SK-N-SH (cell line): Measurements from ENCODE around the gene C16orf87.

Source experiments
- EP300 ChIP-seq, 2 experiments: IDR thresholded peaks; 2 replicates each; pipeline versions ENCODE4 v1.4.0 to v1.6.1; 2012; ENCODE audit warnings: borderline replicate concordance in 1 of 2, low read depth in 1 of 2, low read length in 1 of 2
- FOXJ3 ChIP-seq: sonication (generic); formaldehyde crosslinking; IDR thresholded peaks from 2 replicates; pipeline ENCODE4 v1.5.1; 2020; ENCODE audit warnings: mild to moderate bottlenecking, missing genetic modification reagents
- GABPA ChIP-seq: IDR thresholded peaks from 2 replicates; pipeline ENCODE4 v1.4.0; 2012; ENCODE audit warnings: low read depth, mild to moderate bottlenecking
- JUND ChIP-seq: IDR thresholded peaks from 2 replicates; pipeline ENCODE4 v1.4.0; 2012
- NFIC ChIP-seq: IDR thresholded peaks from 2 replicates; pipeline ENCODE4 v1.4.0; 2012; ENCODE audit warnings: borderline replicate concordance
- POLR2AphosphoS5 ChIP-seq: IDR thresholded peaks from 2 replicates; pipeline ENCODE4 v1.6.1; 2012; ENCODE audit warnings: low read depth, low read length
- RFX5 ChIP-seq: IDR thresholded peaks from 2 replicates; pipeline ENCODE4 v1.6.1; 2012; ENCODE audit warnings: mild to moderate bottlenecking, improper control_type of control experiment, low read length
- TF ChIP-seq, protein P1 (sequence below): fragments of 200-600 bp; sonication (generic); IDR thresholded peaks from 2 replicates; pipeline ENCODE4 v1.6.1; 2017; ENCODE audit warnings: antibody characterized with exemption, mild to moderate bottlenecking, moderate library complexity
- TF ChIP-seq, protein P2 (sequence below): fragments of 150-350 bp; IDR thresholded peaks from 2 replicates; pipeline ENCODE4 v1.6.1; 2017; ENCODE audit warnings: antibody characterized with exemption, low read length, low read depth, borderline replicate concordance
- TF ChIP-seq, protein P3 (sequence below): IDR thresholded peaks from 2 replicates; pipeline ENCODE4 v1.6.1; 2012; ENCODE audit warnings: mild to moderate bottlenecking, low read depth, low read length, moderate library complexity

DNA sequence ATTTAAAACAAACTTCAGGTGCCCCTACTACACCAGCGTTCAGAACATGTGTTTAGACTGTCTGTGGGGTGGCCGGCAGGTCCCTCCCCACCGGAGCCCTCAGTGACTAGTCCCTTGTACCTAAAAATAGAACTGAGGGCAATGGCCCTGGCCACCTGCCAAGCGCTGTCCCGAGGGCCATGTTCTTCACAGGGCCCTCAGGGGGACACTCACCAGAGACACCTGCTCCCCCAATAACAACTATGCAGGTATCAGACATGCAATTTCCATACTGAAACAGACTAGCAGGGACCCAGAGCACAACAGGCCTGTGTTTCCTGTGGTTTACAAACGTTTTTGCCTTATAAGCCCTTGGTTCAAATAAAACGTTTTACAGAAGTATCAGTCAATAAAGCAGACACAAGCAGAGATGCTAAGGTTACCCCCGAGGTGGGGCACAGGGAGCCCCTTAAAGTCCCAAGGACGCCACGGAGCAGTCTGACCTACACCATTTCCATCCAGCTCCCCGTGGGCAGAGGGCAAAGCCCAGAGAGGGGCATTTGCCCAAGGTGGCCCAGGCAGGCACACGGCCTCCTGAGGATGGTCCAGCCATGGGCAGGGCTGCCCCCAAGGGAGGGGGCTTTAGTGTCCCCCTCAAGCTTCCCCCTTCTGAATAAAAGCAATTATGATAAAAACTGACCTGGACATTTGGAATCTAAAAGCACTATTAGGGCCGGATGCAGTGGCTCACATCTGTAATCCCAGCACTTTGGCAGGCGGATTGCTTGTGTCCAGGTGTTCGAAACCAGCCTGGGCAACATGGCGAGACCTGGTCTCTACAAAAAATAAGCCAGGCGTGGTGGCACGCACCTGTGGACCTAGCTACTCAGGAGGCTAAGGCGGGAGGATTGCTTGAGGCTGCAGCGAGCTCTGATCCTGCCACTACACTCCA, 81.9 kb downstream of the C16orf87 start:
- TF ChIP-seq GABPA, result no peak
- TF ChIP-seq EP300 (IDR thresholded peaks at IDR 0.05; ENCODE audit: borderline replicate concordance in 1 of 2, low read depth in 1 of 2, low read length in 1 of 2), result no peak
- TF ChIP-seq JUND, result no peak
- TF ChIP-seq, protein P1, sequence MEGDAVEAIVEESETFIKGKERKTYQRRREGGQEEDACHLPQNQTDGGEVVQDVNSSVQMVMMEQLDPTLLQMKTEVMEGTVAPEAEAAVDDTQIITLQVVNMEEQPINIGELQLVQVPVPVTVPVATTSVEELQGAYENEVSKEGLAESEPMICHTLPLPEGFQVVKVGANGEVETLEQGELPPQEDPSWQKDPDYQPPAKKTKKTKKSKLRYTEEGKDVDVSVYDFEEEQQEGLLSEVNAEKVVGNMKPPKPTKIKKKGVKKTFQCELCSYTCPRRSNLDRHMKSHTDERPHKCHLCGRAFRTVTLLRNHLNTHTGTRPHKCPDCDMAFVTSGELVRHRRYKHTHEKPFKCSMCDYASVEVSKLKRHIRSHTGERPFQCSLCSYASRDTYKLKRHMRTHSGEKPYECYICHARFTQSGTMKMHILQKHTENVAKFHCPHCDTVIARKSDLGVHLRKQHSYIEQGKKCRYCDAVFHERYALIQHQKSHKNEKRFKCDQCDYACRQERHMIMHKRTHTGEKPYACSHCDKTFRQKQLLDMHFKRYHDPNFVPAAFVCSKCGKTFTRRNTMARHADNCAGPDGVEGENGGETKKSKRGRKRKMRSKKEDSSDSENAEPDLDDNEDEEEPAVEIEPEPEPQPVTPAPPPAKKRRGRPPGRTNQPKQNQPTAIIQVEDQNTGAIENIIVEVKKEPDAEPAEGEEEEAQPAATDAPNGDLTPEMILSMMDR, result no peak
- TF ChIP-seq, protein P2, sequence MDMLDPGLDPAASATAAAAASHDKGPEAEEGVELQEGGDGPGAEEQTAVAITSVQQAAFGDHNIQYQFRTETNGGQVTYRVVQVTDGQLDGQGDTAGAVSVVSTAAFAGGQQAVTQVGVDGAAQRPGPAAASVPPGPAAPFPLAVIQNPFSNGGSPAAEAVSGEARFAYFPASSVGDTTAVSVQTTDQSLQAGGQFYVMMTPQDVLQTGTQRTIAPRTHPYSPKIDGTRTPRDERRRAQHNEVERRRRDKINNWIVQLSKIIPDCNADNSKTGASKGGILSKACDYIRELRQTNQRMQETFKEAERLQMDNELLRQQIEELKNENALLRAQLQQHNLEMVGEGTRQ, result no peak
- no peak for TF ChIP-seq NFIC
- TF ChIP-seq POLR2AphosphoS5, result no peak
- TF ChIP-seq RFX5, result no peak
- no peak for TF ChIP-seq FOXJ3 (CRISPR knock-in tag)
- TF ChIP-seq, protein P3, sequence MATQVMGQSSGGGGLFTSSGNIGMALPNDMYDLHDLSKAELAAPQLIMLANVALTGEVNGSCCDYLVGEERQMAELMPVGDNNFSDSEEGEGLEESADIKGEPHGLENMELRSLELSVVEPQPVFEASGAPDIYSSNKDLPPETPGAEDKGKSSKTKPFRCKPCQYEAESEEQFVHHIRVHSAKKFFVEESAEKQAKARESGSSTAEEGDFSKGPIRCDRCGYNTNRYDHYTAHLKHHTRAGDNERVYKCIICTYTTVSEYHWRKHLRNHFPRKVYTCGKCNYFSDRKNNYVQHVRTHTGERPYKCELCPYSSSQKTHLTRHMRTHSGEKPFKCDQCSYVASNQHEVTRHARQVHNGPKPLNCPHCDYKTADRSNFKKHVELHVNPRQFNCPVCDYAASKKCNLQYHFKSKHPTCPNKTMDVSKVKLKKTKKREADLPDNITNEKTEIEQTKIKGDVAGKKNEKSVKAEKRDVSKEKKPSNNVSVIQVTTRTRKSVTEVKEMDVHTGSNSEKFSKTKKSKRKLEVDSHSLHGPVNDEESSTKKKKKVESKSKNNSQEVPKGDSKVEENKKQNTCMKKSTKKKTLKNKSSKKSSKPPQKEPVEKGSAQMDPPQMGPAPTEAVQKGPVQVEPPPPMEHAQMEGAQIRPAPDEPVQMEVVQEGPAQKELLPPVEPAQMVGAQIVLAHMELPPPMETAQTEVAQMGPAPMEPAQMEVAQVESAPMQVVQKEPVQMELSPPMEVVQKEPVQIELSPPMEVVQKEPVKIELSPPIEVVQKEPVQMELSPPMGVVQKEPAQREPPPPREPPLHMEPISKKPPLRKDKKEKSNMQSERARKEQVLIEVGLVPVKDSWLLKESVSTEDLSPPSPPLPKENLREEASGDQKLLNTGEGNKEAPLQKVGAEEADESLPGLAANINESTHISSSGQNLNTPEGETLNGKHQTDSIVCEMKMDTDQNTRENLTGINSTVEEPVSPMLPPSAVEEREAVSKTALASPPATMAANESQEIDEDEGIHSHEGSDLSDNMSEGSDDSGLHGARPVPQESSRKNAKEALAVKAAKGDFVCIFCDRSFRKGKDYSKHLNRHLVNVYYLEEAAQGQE, result no peak
